ENCODE results near the gene EXOC4.

DNA sequence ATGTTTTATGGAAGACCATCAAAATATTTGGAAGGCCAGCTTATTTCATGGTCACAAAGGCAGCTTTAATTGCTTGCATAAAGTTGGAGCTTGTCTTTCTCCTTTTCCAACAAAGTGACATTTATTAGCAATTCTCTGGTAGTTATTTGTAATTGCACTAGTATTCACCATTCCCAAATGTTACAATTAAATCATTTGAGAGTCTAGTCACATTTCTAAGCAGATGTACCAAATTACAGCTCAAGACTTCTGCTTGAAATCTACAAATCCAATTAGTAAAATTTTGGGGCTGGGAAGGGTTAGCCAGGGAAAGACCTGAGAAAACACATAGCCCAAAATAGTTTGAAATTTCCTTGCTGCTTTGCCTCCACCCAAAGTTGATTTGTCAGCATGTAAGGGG lies 498.2 kb downstream of the EXOC4 start:
- TF ChIP-seq, protein P1, sequence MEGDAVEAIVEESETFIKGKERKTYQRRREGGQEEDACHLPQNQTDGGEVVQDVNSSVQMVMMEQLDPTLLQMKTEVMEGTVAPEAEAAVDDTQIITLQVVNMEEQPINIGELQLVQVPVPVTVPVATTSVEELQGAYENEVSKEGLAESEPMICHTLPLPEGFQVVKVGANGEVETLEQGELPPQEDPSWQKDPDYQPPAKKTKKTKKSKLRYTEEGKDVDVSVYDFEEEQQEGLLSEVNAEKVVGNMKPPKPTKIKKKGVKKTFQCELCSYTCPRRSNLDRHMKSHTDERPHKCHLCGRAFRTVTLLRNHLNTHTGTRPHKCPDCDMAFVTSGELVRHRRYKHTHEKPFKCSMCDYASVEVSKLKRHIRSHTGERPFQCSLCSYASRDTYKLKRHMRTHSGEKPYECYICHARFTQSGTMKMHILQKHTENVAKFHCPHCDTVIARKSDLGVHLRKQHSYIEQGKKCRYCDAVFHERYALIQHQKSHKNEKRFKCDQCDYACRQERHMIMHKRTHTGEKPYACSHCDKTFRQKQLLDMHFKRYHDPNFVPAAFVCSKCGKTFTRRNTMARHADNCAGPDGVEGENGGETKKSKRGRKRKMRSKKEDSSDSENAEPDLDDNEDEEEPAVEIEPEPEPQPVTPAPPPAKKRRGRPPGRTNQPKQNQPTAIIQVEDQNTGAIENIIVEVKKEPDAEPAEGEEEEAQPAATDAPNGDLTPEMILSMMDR (IDR thresholded peaks at IDR 0.05; ENCODE audit: low read depth, low read length, poor library complexity, severe bottlenecking), result no peak
- TF ChIP-seq EZH2phosphoT487 (IDR thresholded peaks at IDR 0.05; ENCODE audit: borderline replicate concordance, low read length), result no peak

Data from DOHH2 (cell line).